Neural cell (in vitro differentiated cells): ENCODE measurements around the gene BRI3BP.

Source experiments
- CTCF ChIP-seq: fragments of 450-650 bp; IDR thresholded peaks from 2 replicates; pipeline ENCODE4 v1.5.1; 2014; ENCODE audit warnings: antibody characterized with exemption, mild to moderate bottlenecking, moderate library complexity; ENCODE audit not compliant: poor library complexity, severe bottlenecking
- EZH2 ChIP-seq: fragments of 200-600, 300-800 bp; shearing (Covaris generic), sonication (generic); IDR thresholded peaks from 2 replicates; pipeline ENCODE4 v1.6.1; 2014; ENCODE audit warnings: antibody characterized with exemption, low read length, borderline replicate concordance, mild to moderate bottlenecking; ENCODE audit not compliant: insufficient read depth, poor library complexity, severe bottlenecking
- POLR2AphosphoS5 ChIP-seq: IDR thresholded peaks from 2 replicates; pipeline ENCODE4 v1.6.1; 2012
- SMC3 ChIP-seq: fragments of 450-650 bp; conservative IDR thresholded peaks from 2 replicates; pipeline ENCODE4 v1.6.1; 2014; ENCODE audit warnings: antibody characterized with exemption, mild to moderate bottlenecking, moderate library complexity; ENCODE audit not compliant: poor library complexity
- TAF1 ChIP-seq: IDR thresholded peaks from 2 replicates; pipeline ENCODE4 v1.6.1; 2012; ENCODE audit warnings: low read depth

- TF ChIP-seq POLR2AphosphoS5 (no peak), CTCF (no peak), EZH2 (no peak), SMC3 (no peak), TAF1 (no peak)
Observed at GRCh38 chr12:124949066-124949465, 44.4 kb upstream of the BRI3BP start.
